Hematopoietic multipotent progenitor cell treated with erythropoietin and hydrocortisone succinate and interleukin-3 and kit ligand, for 15 days (in vitro differentiated cells): ENCODE data around the gene GPR12.
"Not testable (repeated sequence)": the region's sequence is repeated elsewhere in the genome, so short reads cannot be mapped to it uniquely, and the experiment has no call there.

ENCODE experiments used
- DNase-seq: peaks from one replicate; pipeline ENCODE4 v3.0.0-alpha.2; 2015; ENCODE audit warnings: low spot score

GPR12 gene

DNA sequence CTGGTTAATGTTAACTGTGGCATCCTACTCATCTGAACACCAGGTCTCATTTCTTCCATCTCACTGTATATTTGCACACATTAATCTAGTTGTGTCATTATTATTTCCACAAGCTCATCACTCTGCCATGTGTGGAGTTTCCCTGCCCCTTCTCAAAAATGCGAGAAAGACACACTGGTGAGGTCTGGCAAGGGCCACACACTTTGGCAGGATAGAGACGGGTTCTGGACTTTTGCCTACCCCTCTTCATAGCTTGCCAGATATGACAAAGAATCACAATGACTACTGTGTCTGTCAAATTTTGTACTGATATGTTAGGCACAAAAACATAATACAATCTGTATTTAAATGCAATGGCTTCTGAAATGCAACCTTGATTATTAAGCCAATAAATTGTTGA, 12.9 kb downstream of the GPR12 start:
- DNase-seq = no peak

DNA sequence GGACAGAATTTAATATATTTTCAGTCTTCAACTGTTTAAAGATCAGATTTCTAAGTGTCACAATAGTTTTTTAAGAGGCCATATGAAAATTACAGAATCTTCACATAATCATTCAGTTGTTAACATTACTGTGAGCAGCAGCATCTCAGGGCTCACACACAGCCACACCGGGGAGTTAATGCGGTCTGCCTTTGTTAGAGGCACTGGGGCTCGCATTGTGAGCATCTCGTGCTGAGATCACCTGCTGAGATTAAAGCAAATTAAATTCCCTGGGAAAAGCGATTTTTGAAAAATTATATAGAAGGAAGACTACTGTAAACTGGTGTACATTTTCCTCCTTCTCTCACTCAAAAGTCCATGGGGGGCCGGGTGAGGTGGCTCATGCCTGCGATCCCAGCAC, 16.6 kb downstream of the GPR12 start:
- DNase-seq = no peak

GRCh38 chr13:26742691-26743358, 17.8 kb downstream of the GPR12 start:
- DNase-seq = no peak

DNA sequence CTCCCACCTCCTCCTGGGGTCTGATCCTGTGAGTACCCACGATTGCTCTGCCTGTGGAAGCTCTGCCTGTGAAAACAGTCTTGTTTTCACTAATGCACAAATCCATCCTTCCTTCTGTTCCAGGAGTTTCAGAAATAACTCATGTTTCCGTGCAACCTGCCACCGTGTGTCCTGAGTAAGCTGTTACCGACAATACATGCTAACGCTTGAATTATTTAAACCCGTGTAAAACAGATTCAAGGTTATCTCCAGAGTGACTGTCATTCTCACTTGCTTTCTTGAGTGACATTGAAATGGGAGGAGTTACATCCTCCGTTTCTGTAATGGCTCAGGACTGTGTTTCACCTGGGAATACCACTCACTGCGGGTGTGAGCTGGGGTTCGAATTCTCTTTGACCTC, 24.9 kb downstream of the GPR12 start:
- DNase-seq = no peak

GRCh38 chr13:26727633-26728032, 33.0 kb downstream of the GPR12 start:
- no peak for DNase-seq

DNA sequence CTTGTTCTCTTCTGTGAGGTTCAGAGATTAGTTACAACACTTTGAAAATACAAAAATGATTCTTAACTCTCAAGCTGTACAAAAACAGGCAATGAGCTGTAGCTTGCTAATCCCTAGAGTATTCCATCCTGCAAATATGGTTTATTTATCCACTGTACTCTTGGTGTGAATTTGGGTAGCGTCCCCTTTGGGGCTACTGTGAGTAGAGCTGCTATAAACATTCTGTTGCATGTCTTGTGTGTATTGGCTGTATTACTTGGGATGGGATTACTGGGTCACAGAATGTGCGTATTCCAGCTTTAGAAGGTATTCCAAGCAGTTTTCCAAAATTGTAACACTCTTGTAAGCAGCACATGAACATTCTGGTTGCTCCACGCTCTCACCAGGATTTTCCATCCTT, 33.5 kb downstream of the GPR12 start:
- no peak for DNase-seq

DNA sequence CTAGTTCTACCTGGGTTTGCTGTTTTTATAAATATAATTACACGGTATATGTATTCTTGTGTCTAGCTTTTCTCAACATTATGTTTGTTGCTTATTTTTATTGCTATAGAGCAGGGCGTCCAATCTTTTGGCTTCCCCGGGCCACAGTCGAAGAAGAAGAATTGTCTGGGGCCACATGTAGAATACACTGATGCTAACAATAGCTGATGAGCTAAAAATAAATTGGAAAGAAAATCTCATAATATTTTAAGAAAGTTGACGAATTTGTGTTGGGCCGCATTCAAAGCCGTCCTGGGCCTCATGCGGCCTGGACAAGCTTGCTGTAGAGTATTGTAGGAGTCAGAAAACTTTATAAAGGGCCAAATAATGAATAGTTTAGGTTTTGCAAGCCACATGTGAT, 33.9 kb downstream of the GPR12 start:
- DNase-seq = no peak

DNA sequence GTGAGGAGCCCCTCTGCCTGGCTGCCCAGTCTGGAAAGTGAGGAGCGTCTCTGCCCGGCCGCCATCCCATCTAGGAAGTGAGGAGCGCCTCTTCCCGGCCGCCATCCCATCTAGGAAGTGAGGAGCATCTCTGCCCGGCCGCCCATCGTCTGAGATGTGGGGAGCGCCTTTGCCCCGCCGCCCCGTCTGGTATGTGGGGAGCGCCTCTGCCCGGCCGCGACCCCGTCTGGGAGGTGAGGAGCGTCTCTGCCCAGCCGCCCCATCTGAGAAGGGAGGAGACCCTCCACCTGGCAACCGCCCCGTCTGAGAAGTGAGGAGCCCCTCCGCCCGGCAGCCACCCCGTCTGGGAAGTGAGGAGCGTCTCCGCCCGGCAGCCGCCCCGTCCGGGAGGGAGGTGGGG, 37.0 kb downstream of the GPR12 start:
- not testable (repeated sequence) for DNase-seq

- DNase-seq = no peak
These were observed 38.3 kb downstream of the GPR12 start for GRCh38 chr13:26722321-26722720.

- DNase-seq = no peak
These were observed 39.1 kb downstream of the GPR12 start for GRCh38 chr13:26721251-26722121.

DNA sequence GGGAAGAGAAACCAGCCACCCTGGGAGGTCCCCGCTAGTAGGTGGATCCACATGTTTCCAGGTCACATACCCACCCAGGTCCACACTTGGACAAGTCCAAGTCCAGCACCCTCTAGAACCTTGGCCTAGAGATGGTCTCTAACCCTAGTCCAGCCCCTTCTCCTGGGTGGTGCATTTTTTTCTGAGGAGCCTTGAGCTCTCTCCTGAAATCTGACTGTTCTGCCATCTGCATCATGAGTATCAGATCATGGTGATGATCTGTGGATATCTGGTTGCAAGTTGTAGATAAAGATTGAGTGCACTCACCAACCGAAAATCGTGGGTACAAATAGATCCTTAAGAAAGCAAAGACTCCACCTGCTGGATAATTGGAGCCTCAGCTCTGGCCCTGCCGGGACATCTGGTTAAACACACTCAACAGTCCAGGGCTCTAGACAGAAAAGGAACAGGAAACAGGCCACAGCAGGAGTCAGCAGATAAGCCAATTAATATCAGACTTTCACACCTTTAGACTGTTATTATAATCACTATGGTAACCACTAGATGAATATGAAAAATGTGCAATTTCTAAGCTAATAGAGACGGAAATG, 41.1 kb downstream of the GPR12 start:
- DNase-seq = peak; percentile 18

DNA sequence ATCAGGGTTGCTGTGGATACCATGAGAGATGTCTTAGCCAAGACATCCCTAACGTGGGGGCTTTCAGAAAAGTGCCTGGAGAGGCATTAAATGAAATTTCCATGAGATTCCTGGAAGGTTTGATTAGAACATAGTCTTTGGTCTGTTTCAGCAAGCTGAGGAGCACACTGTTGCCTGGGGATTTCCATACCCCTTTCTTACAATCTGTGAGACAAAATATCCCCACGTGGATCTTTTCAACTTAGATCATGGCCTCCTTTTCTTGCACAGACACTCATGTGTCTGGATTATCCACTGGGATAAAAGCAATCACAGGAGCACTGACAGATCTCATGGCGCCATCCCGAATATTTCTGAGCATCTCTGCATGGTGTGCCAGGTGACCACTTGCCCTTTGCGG, 41.7 kb downstream of the GPR12 start:
- no peak for DNase-seq

- DNase-seq = no peak
These were observed 42.4 kb downstream of the GPR12 start for GRCh38 chr13:26718146-26718545.

DNA sequence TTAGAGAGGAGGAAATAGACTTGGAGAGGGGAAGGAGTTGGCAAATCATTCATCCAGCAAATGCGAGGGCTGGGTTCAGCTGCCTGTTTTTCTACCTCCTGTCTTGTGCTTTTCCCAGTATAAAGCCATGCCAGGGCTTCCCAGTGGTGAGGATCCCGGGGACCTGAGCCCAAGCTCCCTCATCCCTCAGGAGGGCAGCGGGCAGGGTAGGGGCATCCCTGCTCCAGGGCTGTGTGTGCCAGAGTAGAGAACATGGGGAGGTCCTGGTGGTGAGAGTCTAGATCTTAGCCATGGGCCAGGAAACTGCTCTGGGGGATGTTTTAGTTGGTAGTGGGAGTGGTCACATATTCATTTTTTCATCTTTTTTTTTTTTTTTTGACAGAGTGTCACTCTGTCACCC, 43.6 kb downstream of the GPR12 start:
- no peak for DNase-seq

DNA sequence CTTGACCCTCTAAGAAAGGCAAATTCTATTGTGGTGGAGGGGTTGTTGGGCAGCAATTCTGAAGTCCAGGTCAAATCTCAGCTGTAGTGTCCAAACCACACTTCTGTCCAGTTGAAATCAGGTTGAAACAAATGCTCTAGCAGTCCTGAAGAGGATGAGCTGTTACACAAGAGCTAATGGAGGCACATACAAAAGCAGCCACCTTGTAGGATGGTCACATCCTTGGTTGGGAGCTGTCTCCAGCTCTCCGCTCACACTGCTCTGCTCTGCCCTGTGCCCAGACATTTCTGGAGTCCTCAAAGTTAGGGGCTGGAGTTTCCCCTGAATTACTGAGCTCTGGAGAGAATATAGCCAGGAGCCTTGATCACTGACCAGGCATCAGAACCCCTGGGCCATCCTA, 47.2 kb downstream of the GPR12 start:
- no peak for DNase-seq

- no peak for DNase-seq
These were observed 49.4 kb downstream of the GPR12 start for GRCh38 chr13:26711211-26711610.

GRCh38 chr13:26710166-26710565, 50.4 kb downstream of the GPR12 start:
- DNase-seq = no peak

- no peak for DNase-seq
These were observed 51.1 kb downstream of the GPR12 start for GRCh38 chr13:26709461-26709860.

GRCh38 chr13:26708007-26708297, 52.6 kb downstream of the GPR12 start:
- DNase-seq = no peak

DNA sequence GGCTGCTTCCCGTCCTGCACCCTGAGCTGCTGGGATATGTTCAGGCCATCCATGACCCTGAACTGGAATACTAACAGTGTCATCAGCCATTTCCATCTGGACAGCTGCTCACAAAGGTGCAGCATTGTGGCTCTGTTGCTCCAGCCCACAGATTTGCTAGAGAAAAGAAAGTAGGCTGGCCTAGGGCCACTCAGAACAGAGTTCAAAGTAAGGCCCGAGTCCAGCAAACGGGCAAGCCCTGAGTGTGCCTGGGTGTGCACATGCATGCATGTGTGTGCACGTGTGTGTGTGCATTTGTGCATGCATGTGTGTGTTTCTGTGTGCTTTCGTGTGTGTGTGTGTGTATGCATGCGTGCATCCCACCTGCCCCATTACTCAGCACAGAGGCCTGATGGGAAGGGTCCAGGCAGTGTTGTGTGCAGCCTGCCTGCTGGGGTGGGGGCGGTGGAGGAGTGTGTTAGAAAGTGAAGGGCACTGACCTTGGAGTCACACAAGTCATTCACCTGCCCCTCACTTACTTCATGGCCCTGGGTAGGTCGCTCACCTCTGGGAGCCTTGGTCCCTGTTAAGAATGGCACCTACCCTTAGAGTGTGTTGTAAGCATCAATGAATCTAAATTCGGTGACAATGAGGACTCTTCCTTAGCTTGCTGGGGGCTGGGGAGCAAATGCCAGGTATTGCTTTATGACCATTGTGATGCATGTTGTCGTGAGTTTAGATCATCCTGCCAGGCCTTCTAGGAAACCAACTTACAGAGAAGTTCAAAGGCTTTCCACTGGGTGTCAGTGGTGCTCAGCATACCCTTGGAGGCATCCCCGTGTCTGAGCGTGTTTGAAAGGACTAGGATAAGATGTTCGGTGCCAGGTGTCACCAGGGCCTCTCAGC, 53.2 kb downstream of the GPR12 start:
- DNase-seq = peak; percentile 24

GRCh38 chr13:26706381-26706780, 54.2 kb downstream of the GPR12 start:
- no peak for DNase-seq

- DNase-seq = no peak
These were observed 55.0 kb downstream of the GPR12 start for GRCh38 chr13:26705536-26705935.
